K562 (cell line): ENCODE data around the gene HIRIP3. TPM values are rescaled to one million over a fixed set of nuclear protein-coding genes. Genes with fewer than 3 reads are reported as not detected.

Experiments used
- ARID2 ChIP-seq: fragments of 450-650 bp; IDR thresholded peaks from 2 replicates; pipeline ENCODE4 v1.6.1; 2017; ENCODE audit warnings: antibody characterized with exemption, mild to moderate bottlenecking
- CBFA2T3 ChIP-seq: fragments of 450-650 bp; IDR thresholded peaks from 2 replicates; pipeline ENCODE4 v1.6.1; 2017
- CBFB ChIP-seq: sonication (generic); formaldehyde crosslinking; IDR thresholded peaks from 2 replicates; pipeline ENCODE4 v1.4.0; 2020; ENCODE audit warnings: mild to moderate bottlenecking, missing genetic modification reagents
- ILF3 ChIP-seq: fragments of 450-650 bp; IDR thresholded peaks from 2 replicates; pipeline ENCODE4 v1.6.1; 2018; ENCODE audit warnings: antibody characterized with exemption, mild to moderate bottlenecking, moderate library complexity, borderline replicate concordance
- KDM5B ChIP-seq: fragments of 200-600 bp; sonication (generic); IDR thresholded peaks from 2 replicates; pipeline ENCODE4 v1.6.1; 2012; ENCODE audit warnings: low read depth, mild to moderate bottlenecking, moderate library complexity, low read length, control low read depth, inconsistent platforms; ENCODE audit not compliant: insufficient replicate concordance
- KLF6 ChIP-seq: fragments of 250-450 bp; sonication (Bioruptor Pico); IDR thresholded peaks from 2 replicates; pipeline ENCODE4 v1.4.0; 2020; ENCODE audit warnings: mild to moderate bottlenecking, moderate library complexity, borderline replicate concordance
- MAFK ChIP-seq: IDR thresholded peaks from 2 replicates; pipeline ENCODE4 v1.6.1; 2011; ENCODE audit warnings: low read length, improper control_type of control experiment
- RB1 ChIP-seq: fragments of 450-650 bp; IDR thresholded peaks from 2 replicates; pipeline ENCODE4 v1.6.1; 2017; ENCODE audit warnings: low read depth, mild to moderate bottlenecking
- SIN3B ChIP-seq: fragments of 450-650 bp; IDR thresholded peaks from 2 replicates; pipeline ENCODE4 v1.6.1; 2017; ENCODE audit warnings: low read depth, mild to moderate bottlenecking, moderate library complexity
- SIRT6 ChIP-seq: IDR thresholded peaks from one replicate; pipeline ENCODE4 v1.6.1; 2012; ENCODE audit warnings: low read depth, mild to moderate bottlenecking, control low read depth, inconsistent platforms, low read length, moderate library complexity
- TAF9B ChIP-seq: fragments of 450-650 bp; IDR thresholded peaks from 2 replicates; pipeline ENCODE4 v1.6.1; 2018; ENCODE audit warnings: mild to moderate bottlenecking; ENCODE audit not compliant: partially characterized antibody
- polyA plus RNA-seq, 8 experiments: library from polyadenylated mRNA; depleted of rRNA in 4 of 8; stranded (reverse) in 5 of 8; unstranded in 3 of 8; fragments of >200 nt; fragmentation: Nextera tagmentation in 2 of 8; fragmentation: Illumina TruSeq in 1 of 8; extraction: Ambion mirVana in 2 of 8; extraction: Trizol in 1 of 8; gene quantifications; 2 replicates each; pipeline versions ENCODE4 v1.2.1 to v1.2.3, GENCODE V29; 2011 to 2014; ENCODE audit warnings: inconsistent platforms in 1 of 8, missing spikeins in 1 of 8
- total RNA-seq, 7 experiments: library from RNA; depleted of rRNA in 6 of 7; stranded (reverse); fragments of >200 nt in 6 of 7; fragmentation: Illumina TruSeq in 2 of 7; extraction: Trizol in 2 of 7; gene quantifications; 2 replicates each; pipeline versions ENCODE4 v1.2.1 to v1.2.3, GENCODE V29; 2011 to 2021; ENCODE audit warnings: low replicate concordance in 1 of 7
- TF ChIP-seq, protein P1 (sequence below): fragments of 250-450 bp; sonication (Bioruptor Pico); IDR thresholded peaks from 2 replicates; pipeline ENCODE4 v1.4.0; 2020; ENCODE audit warnings: mild to moderate bottlenecking
- TF ChIP-seq, protein P2 (sequence below): sonication (generic); formaldehyde crosslinking; IDR thresholded peaks from 2 replicates; pipeline ENCODE4 v1.8.1; 2022; ENCODE audit warnings: missing genetic modification reagents
- TF ChIP-seq, protein P3 (sequence below), 2 experiments: fragments of 450-650 bp; IDR thresholded peaks; 2 replicates each; pipeline ENCODE4 v1.6.1; 2016; ENCODE audit warnings: mild to moderate bottlenecking in 2 of 2, borderline replicate concordance in 1 of 2, low read depth in 1 of 2, moderate library complexity in 1 of 2
- TF ChIP-seq, protein P4 (sequence below): fragments of 450-650 bp; IDR thresholded peaks from 2 replicates; pipeline ENCODE4 v1.6.1; 2014; ENCODE audit warnings: low read depth, mild to moderate bottlenecking, moderate library complexity, borderline replicate concordance

HIRIP3 gene
- total and polyA plus RNA-seq, 9 of the 15 experiments (the other 6 are each of a cell fraction or from before 2014, with no cell fraction given): 3.3 to 38.2 (median 18.2) TPM

DNA sequence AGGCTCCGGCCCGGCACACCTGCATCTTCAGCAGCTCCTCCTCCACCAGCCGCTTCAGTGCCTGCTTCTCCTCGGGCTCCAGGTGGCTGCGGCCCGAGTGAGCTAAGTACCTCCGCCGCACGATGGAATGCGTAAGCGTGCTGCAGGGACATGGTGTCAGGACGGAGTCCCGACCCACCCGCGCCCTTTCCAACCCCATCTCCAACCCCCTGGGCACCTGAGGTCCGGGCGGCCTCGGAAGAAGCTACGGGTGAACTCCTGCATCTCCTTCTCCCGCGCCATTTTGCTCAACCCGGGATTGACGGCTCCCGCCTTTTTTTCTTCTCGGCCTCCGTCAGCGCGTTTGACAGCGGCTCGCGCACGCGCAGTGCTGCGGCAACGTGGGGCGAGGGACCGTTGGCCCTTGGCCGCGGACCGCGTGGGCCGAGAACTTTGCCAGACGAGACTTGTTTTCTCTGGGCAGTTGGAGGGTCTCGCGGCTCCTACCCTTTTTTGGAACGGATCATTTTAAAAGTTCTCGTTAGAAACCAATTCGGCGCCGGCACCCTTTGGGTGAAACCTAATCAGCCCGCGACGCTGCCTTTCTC lies at the start of gene HIRIP3 (continued):
- TF ChIP-seq KDM5B (no peak), CBFA2T3 (peak; percentile 8; the same call in 1 of the 2 replicates), MAFK (no peak), CBFB (CRISPR knock-in tag) (no peak), ARID2 (no peak), KLF6 (CRISPR knock-in tag) (no peak), ILF3 (no peak; the same call in 1 of the 2 replicates), SIN3B (no peak), TAF9B (peak; percentile 24), RB1 (peak; percentile 97), SIRT6 (no peak)
- TF ChIP-seq, protein P1, sequence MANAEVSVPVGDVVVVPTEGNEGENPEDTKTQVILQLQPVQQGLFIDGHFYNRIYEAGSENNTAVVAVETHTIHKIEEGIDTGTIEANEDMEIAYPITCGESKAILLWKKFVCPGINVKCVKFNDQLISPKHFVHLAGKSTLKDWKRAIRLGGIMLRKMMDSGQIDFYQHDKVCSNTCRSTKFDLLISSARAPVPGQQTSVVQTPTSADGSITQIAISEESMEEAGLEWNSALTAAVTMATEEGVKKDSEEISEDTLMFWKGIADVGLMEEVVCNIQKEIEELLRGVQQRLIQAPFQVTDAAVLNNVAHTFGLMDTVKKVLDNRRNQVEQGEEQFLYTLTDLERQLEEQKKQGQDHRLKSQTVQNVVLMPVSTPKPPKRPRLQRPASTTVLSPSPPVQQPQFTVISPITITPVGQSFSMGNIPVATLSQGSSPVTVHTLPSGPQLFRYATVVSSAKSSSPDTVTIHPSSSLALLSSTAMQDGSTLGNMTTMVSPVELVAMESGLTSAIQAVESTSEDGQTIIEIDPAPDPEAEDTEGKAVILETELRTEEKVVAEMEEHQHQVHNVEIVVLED (CRISPR knock-in tag): no peak
- TF ChIP-seq, protein P2, sequence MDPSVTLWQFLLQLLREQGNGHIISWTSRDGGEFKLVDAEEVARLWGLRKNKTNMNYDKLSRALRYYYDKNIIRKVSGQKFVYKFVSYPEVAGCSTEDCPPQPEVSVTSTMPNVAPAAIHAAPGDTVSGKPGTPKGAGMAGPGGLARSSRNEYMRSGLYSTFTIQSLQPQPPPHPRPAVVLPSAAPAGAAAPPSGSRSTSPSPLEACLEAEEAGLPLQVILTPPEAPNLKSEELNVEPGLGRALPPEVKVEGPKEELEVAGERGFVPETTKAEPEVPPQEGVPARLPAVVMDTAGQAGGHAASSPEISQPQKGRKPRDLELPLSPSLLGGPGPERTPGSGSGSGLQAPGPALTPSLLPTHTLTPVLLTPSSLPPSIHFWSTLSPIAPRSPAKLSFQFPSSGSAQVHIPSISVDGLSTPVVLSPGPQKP: no peak
- TF ChIP-seq, protein P3, sequence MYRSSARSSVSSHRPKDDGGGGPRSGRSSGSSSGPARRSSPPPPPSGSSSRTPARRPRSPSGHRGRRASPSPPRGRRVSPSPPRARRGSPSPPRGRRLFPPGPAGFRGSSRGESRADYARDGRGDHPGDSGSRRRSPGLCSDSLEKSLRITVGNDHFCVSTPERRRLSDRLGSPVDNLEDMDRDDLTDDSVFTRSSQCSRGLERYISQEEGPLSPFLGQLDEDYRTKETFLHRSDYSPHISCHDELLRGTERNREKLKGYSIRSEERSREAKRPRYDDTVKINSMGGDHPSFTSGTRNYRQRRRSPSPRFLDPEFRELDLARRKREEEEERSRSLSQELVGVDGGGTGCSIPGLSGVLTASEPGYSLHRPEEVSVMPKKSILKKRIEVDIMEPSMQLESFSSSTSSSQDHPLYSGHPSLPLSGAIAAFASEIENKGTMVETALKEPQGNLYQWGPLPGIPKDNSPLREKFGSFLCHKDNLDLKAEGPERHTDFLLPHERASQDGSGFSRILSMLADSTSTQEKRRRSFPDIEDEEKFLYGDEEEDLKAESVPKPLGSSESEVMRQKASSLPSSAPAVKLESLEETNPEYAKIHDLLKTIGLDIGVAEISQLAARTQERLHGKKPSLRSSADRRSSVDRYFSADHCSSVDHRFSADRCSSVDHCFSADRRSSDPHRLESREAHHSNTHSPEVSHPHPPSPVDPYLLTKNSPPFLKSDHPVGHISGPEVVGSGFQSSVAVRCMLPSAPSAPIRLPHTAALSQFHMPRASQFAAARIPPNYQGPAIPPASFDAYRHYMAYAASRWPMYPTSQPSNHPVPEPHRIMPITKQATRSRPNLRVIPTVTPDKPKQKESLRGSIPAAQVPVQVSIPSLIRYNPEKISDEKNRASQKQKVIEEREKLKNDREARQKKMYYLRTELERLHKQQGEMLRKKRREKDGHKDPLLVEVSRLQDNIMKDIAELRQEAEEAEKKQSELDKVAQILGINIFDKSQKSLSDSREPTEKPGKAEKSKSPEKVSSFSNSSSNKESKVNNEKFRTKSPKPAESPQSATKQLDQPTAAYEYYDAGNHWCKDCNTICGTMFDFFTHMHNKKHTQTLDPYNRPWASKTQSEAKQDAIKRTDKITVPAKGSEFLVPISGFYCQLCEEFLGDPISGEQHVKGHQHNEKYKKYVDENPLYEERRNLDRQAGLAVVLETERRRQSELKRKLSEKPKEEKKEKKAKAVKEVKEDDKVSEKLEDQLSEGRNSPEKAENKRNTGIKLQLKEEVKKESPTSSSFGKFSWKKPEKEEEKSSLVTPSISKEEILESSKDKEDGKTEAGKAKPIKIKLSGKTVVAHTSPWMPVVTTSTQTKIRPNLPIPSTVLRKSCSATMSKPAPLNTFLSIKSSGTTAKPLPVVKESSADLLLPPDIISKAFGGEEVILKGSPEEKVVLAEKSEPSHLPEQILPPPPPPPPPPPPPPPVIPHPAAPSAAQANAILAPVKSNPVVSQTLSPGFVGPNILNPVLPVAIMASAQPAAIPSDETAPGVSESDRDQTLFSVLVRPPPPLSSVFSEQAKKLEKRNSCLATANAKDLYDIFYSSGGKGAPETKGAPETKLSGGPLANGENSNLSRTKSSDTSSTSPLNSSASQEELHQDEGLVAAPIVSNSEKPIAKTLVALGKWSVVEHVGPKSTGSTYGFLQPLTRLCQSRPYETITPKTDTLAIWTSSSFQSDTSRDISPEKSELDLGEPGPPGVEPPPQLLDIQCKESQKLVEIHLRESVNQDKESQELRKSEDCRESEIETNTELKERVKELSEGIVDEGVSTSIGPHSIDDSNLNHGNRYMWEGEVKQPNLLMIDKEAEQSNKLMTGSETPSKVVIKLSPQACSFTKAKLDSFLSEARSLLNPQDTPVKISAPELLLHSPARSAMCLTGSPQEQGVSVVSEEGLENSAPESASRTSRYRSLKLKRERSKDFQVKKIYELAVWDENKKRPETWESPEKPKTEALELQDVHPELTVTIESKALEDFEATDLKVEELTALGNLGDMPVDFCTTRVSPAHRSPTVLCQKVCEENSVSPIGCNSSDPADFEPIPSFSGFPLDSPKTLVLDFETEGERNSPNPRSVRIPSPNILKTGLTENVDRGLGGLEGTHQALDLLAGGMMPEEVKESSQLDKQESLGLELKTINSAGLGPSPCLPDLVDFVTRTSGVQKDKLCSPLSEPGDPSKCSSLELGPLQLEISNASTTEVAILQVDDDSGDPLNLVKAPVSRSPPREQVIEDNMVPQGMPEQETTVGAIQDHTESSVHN (IDR thresholded peaks at IDR 0.05; ENCODE audit: borderline replicate concordance in 1 of 2, low read depth in 1 of 2): no peak
- TF ChIP-seq, protein P4, sequence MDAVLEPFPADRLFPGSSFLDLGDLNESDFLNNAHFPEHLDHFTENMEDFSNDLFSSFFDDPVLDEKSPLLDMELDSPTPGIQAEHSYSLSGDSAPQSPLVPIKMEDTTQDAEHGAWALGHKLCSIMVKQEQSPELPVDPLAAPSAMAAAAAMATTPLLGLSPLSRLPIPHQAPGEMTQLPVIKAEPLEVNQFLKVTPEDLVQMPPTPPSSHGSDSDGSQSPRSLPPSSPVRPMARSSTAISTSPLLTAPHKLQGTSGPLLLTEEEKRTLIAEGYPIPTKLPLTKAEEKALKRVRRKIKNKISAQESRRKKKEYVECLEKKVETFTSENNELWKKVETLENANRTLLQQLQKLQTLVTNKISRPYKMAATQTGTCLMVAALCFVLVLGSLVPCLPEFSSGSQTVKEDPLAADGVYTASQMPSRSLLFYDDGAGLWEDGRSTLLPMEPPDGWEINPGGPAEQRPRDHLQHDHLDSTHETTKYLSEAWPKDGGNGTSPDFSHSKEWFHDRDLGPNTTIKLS: 0 out of 2 replicates have a peak, but pooled peaks have one; percentile 71
